DOHH2 (cell line): ENCODE results near the gene ST6GALNAC6.

ENCODE experiments used
- EZH2phosphoT487 ChIP-seq: fragments of 200-600 bp; sonication (generic); IDR thresholded peaks from 2 replicates; pipeline ENCODE4 v1.6.1; 2017; ENCODE audit warnings: borderline replicate concordance, mild to moderate bottlenecking, antibody characterized with exemption, low read length, moderate library complexity, mixed read lengths
- TF ChIP-seq, protein P1 (sequence below): fragments of 200-600 bp; sonication (generic); IDR thresholded peaks from one replicate; pipeline ENCODE4 v1.5.1; 2014; ENCODE audit warnings: antibody characterized with exemption, mild to moderate bottlenecking, low read depth, low read length; ENCODE audit not compliant: poor library complexity, severe bottlenecking

DNA sequence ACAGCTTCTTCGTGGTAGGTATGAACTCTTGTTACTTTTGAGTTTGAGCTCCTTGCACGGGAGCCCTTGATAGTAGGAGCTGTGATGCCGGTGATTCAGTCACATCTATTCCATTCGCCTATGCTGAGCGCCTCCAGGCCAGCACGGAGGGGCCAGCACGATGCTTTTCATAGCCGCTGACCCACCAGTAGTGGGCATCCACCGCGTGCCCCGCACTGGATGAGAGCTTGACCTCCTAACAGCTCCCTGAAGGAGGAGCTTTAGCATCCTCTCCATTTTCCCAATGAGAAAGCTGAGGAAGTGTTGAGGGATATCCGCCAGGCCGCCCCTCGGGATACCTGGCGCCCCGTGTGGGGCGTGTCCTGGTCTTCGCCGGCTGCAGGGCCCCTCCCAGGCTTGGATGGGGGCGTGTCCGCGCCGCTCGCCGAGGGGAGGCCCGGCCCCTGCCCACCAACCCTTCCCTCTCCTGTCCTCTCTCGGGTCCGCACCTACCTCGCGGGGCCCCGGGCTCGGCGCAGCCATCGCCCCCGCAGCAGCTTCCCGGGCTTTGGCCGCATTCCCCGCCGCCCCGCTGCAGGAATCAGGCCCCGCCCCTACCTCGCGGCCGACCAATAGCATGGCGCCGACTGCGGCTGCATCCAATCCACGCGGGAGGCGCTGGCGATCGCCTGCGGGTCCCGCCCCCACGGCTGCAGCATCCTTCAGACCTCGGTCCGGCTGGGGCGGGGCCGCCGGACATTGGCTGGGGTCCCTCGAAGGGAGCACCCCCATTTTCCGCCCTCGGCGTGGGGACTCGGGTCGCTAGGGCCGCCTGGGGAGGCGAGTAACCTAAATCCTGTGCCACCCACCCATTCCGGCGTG, 31.1 kb upstream of the ST6GALNAC6 start, which contains the start of gene PIP5KL1:
- TF ChIP-seq, protein P1, sequence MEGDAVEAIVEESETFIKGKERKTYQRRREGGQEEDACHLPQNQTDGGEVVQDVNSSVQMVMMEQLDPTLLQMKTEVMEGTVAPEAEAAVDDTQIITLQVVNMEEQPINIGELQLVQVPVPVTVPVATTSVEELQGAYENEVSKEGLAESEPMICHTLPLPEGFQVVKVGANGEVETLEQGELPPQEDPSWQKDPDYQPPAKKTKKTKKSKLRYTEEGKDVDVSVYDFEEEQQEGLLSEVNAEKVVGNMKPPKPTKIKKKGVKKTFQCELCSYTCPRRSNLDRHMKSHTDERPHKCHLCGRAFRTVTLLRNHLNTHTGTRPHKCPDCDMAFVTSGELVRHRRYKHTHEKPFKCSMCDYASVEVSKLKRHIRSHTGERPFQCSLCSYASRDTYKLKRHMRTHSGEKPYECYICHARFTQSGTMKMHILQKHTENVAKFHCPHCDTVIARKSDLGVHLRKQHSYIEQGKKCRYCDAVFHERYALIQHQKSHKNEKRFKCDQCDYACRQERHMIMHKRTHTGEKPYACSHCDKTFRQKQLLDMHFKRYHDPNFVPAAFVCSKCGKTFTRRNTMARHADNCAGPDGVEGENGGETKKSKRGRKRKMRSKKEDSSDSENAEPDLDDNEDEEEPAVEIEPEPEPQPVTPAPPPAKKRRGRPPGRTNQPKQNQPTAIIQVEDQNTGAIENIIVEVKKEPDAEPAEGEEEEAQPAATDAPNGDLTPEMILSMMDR: peak; percentile 21
- no peak for TF ChIP-seq EZH2phosphoT487
